SW480 (cell line): Measurements from ENCODE around the gene PDZRN3.
"Not testable (repeated sequence)": the region's sequence is repeated elsewhere in the genome, so short reads cannot be mapped to it uniquely, and the experiment has no call there.

ENCODE experiments used
- DNase-seq: peaks from one replicate; pipeline ENCODE4 v3.0.0-alpha.2; 2016; ENCODE audit warnings: low spot score

The PDZRN3 gene

DNA sequence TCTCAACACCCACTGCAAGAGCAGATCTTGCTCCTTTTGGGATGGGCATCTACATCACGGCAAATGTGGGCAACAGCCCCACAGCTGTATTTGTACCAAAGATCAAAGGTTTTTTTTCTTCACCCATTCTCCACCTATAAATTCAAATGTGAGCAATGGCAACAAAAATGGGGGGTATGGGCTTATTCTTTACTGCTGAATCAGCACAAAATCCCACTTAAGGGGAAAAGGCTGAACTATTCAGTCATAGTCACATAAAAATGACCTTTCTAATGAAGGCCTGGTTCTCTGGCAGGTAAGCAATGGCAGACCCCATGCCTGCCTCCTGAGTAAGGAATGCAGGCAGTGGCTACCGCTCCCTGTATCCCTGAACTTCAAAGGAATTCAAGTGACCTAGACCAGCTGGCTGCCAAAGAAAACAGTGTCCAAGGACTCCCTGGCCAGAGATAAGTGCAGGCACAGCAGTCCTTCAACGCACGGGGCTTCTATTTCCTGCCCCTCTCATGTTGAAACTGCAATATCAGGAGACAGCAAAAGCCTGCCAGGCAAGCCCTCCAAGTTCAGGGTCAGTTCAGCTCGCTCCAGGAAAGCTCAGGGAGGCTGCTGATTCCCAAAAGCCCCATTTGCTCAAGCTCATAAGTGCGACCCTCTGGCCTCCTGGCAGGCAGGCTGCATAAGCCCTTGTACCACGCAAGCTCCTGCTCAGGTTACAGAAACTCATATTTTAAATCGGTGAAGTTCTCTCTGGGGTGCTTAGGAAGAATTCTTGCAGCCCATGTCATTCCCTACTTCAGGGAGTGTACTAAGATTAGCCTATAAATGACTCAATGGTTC, 134.1 kb downstream of the PDZRN3 start:
- DNase-seq, result peak; percentile 46

DNA sequence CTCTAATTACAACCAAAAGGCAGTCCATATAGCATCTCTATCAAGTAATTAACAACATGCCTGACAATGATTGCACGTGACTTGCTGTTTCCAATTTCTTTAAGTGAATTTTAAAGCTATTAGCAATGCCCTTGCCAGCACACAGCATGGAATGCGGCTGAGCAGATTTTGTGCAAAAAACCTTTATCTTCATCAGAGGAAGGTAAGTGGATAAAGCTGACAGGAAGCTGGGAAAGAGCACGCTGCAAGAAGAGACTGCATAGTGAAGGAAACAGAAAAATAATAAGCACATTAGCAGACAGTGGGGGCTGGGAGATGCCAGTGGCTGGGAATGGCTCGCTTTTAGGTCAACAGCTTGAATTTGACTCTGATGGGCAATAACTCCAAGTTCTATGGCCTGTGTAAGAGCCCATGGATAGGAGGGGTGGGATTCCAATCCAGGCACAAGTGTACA, 138.8 kb downstream of the PDZRN3 start:
- no peak for DNase-seq

- DNase-seq, result no peak
These were observed 140.0 kb downstream of the PDZRN3 start for GRCh38 chr3:73484656-73485248.

DNA sequence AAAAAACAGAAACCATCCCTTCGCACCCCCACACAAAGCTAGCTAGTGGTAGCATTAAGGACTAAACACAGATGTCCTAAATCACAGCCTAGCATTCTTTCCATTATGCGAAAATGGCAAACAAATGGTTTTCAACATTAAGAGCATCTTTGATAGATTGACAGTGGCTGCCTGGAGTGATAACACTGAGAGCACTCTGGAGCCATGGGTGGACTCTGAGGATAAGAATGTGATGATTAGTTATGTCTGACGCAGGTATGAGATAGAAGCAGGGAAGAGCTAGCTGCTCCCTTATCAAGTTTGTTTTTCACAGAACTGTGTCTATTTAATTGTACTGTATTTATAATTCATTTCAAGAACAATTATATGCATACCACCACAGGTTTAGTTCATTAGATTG, 142.9 kb downstream of the PDZRN3 start:
- DNase-seq, result no peak

DNA sequence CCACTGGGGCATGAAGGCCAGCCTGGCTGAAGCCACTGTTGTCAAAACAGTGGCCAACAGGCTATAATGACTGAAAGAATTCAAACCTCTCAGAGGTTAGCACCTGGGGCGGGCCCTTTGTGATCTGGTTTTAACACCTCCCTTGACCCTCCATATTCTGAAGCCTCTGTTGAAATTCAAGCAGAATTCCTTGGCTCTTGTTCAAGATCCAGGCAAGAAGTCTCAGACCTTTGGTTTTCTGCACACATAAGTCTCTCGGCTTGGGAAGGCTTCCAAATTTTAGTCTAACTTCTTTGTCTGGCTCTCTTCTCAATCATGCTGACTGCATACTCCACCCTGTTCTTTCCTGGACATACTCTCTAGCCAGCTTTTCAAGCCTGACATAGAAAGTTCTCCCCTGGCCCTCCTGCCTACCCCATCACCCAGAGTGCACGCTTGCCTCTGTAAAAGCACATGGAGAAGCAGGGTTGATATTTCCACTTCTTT, 144.5 kb downstream of the PDZRN3 start:
- DNase-seq, result no peak

- DNase-seq, result no peak
These were observed 145.4 kb downstream of the PDZRN3 start for GRCh38 chr3:73479325-73479724.

DNA sequence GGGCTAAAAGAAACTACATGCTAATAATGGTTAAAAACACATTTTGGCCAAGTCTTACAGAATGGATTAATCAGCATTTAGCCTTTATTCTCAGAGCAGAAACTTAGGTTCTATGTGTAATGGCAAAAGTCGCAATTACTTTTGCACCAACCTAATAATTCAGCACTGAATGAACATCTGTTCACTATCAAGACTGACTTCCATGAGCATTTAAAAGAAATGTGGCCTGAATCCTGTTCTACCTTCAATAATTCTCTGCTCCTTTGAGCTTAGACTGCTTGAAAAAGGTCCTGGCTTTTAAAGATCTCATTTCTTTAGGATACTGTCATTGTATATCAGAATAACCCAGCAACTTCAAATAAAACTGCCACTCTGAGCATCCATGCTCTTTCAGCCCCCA, 145.9 kb downstream of the PDZRN3 start:
- no peak for DNase-seq

- no peak for DNase-seq
These were observed 149.0 kb downstream of the PDZRN3 start for GRCh38 chr3:73475717-73476116.

GRCh38 chr3:73475175-73475574, 149.6 kb downstream of the PDZRN3 start:
- DNase-seq, result no peak

GRCh38 chr3:73474619-73475018, 150.1 kb downstream of the PDZRN3 start:
- no peak for DNase-seq

DNA sequence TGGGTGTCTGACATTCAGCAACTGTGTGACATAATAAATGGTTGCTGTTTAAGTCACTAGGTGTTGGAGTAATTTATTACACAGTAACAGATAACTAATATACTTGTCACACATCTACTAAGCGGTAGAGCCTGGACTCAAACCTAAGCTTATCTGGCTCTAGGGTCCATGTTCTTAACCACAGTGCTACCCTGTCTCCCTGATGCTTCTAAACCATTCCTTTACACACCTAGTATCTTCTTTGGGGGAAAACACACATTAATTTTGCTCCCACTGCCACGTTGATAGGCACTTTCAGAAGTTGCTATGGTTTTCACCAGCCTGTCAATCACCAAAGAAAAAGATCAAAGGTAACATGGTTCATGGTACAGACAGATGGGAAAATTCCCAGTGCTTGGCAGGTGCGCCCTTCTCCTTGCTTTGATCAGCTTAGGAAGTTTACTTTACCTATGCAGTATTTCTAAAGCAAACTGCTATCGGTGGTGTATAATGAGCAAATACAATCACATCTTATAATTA, 150.8 kb downstream of the PDZRN3 start:
- no peak for DNase-seq

- no peak for DNase-seq
These were observed 151.4 kb downstream of the PDZRN3 start for GRCh38 chr3:73473181-73473897.

DNA sequence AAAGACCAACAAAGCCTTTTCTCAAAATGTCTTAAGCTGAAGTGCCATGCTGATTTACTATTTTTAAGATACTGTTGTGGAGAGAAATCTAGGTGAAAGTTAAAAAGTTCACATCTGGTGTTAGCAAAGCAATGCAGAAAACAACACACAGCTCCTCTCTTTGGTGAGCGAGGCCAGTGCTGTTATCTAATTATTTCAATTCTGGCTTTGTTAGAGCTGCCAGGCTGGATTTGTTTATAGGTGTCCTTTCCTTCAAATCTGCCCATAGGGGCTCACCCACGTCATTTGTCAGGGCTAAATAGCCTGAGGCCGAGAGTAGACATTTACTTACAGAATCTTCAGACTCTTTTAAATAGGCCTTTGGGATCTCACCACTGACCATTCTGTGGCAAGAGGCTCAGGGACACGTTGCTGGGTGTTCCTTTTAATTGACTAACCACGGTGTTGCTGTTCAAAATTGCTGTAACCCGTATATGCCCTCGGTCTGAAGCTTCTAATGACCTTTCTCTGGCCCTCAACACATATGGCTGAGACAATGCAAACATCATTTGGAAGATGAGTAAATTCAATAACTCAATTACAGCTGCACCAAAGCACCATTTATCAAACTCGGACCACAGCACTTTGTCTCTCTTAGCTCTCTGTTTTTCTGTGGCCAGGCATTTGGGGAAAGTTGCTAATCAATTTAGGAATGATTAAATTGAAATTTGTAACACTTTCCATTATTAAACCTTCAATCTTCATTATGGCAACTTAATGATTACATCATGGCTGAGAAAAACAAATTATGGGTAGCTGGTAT, 152.6 kb downstream of the PDZRN3 start:
- no peak for DNase-seq

GRCh38 chr3:73470860-73471259, 153.9 kb downstream of the PDZRN3 start:
- no peak for DNase-seq

DNA sequence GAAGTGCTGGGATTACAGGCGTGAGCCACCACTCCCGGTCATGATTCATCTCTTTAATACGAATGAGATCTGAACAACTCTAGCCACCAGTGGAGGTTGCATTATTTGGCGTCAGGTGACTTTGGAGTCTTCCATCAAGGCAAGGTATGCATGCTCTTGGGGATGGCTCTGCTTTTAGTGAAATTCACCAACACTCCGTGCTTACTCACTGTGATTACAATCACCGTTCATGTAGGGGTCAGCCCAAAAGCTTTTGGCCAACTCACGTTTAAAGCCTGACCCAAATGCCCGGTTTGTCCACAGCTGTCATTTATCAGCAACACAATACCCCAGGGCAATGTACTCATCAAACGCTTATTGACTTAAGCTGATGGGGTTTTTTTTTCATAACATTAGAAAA, 155.4 kb downstream of the PDZRN3 start:
- DNase-seq, result no peak

DNA sequence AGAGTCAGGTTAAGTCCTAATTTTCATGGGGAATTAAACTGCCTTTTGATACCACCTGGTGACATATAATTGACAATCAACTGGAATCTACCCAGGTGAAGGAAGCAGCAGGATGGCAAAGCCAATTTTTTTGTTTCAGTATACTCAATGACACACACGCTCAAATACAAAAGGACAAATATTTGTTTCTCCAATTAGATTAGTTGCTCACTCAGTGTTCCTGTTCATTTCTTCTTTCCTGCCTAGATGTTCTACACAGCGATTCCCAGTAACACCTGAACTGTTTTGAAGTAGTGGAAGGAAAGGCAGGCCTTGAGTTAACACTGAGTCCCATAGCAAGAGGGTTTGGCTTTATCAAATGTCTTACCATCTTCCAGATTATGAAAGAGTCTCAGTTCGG, 157.5 kb downstream of the PDZRN3 start:
- no peak for DNase-seq

DNA sequence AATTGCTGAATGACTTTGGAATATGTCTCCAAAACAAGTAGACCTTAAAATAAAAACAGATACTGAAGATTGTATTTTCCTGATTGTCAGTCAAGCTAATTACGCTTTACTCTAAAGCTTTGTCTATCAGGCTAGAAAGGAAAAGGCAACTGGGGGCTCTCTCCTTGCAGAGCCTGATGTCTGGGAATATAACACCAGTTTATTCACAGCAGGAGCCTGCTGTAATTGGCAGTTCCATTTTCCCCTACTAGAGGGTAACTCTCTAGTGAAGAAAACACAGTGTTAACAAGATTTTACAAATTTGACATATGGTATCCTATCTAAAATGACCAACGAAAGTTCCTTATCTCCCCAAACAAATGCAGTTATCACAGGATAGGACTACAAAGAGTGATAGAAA, 158.8 kb downstream of the PDZRN3 start:
- no peak for DNase-seq

DNA sequence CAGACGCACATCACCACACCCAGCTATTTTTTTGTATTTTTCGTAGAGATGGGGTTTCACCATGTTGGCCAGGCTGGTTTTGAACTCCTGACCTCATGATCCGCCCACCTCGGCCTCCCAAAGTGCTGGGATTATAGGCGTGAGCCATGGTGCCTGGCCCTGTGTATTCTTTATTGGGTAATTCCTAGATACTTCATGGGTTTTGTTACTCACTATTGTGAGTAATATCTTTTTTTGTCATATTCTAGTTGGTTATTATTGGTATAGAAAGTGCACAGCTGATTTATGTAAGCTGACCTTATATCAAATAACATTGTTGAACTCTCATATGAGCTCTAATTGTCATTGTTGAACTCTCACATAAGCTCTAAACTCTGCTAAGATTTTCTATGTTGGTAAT, 160.6 kb downstream of the PDZRN3 start:
- DNase-seq, result not testable (repeated sequence)

GRCh38 chr3:73461547-73461946, 163.2 kb downstream of the PDZRN3 start:
- DNase-seq, result no peak

- no peak for DNase-seq
These were observed 165.0 kb downstream of the PDZRN3 start for GRCh38 chr3:73459711-73460110.

GRCh38 chr3:73453666-73454065, 171.1 kb downstream of the PDZRN3 start:
- no peak for DNase-seq

DNA sequence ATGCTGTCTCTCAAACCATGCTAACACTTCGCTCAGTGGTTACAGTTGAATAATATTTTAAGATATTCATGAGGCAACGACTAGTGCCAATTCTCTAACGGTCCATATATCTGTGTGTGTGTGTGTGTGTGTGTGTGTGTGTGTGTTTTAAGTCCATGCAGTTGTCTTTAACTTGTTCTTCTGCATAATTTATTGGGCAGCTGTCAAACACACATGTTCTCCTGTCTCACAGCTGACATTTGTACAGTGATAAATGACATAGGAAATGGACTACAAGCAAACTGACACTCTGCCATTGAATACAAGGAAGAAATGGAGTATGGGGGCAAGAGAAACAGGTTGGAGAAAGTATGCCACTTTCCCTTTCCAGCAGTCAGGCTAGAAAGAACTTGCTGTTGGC, 172.0 kb downstream of the PDZRN3 start:
- no peak for DNase-seq
